K562 (cell line): Measurements from ENCODE around the gene KDF1. TPM values are rescaled to one million over a fixed set of nuclear protein-coding genes. Genes with fewer than 3 reads are reported as not detected.

ENCODE experiments used
- ARHGAP35 ChIP-seq: fragments of 450-650 bp; IDR thresholded peaks from 2 replicates; pipeline ENCODE4 v1.6.1; 2018; ENCODE audit not compliant: partially characterized antibody
- BCL6 ChIP-seq: fragments of 250-450 bp; sonication (Bioruptor Pico); IDR thresholded peaks from 2 replicates; pipeline ENCODE4 v1.4.0; 2020
- CTCF ChIP-seq, 3 experiments: IDR thresholded peaks in 2 of 3; conservative IDR thresholded peaks in 1 of 3; 2 replicates each; pipeline ENCODE4 v1.5.1; 2011 to 2012; ENCODE audit warnings: low read length in 3 of 3, mild to moderate bottlenecking in 3 of 3, control low read depth in 2 of 3, improper control_type of control experiment in 1 of 3, inconsistent platforms in 1 of 3, low read depth in 1 of 3, mixed read lengths in 1 of 3, moderate library complexity in 1 of 3; ENCODE audit not compliant: insufficient read depth in 2 of 3
- FOXM1 ChIP-seq, 2 experiments: fragments of 450-650 bp in 1 of 2; sonication (generic) in 1 of 2; formaldehyde crosslinking in 1 of 2; IDR thresholded peaks; 2 replicates each; pipeline versions ENCODE4 v1.6.1 to v1.9.0; 2017 to 2022; ENCODE audit warnings: low read depth in 2 of 2, mild to moderate bottlenecking in 2 of 2, missing genetic modification reagents in 1 of 2, moderate library complexity in 1 of 2
- GTF3C2 ChIP-seq: IDR thresholded peaks from 3 replicates; pipeline ENCODE4 v1.6.1; 2011; ENCODE audit warnings: borderline replicate concordance, mild to moderate bottlenecking, moderate library complexity; ENCODE audit not compliant: insufficient read length; ENCODE audit errors: extremely low read depth
- MLX ChIP-seq, 2 experiments: fragments of 450-650 bp in 1 of 2; sonication (generic) in 1 of 2; formaldehyde crosslinking; conservative IDR thresholded peaks; 2 replicates each; pipeline versions ENCODE4 v1.4.0 to v1.8.1; 2020 to 2022; ENCODE audit warnings: mild to moderate bottlenecking in 1 of 2, missing genetic modification reagents in 1 of 2
- MTA1 ChIP-seq: fragments of 450-650 bp; IDR thresholded peaks from 2 replicates; pipeline ENCODE4 v1.6.1; 2017; ENCODE audit warnings: borderline replicate concordance
- NRF1 ChIP-seq, 2 experiments: fragments of 450-650 bp; IDR thresholded peaks in 1 of 2; conservative IDR thresholded peaks in 1 of 2; 2 replicates each; pipeline ENCODE4 v1.6.1; 2014; ENCODE audit warnings: mild to moderate bottlenecking in 2 of 2
- PHF8 ChIP-seq: fragments of 200-600 bp; sonication (generic); IDR thresholded peaks from 2 replicates; pipeline ENCODE4 v1.6.1; 2012; ENCODE audit warnings: mixed run types, mild to moderate bottlenecking, inconsistent platforms, low read length, moderate library complexity, borderline replicate concordance
- RBFOX2 ChIP-seq: fragments of 200-400 bp; formaldehyde crosslinking; IDR thresholded peaks from 2 replicates; pipeline ENCODE4 v1.6.1; 2017; ENCODE audit warnings: low read depth, mild to moderate bottlenecking, low read length, moderate library complexity
- SLC30A9 ChIP-seq: fragments of 250-450 bp; sonication (Bioruptor Pico); IDR thresholded peaks from 2 replicates; pipeline ENCODE4 v1.8.0; 2022; ENCODE audit warnings: mild to moderate bottlenecking, moderate library complexity
- SP2 ChIP-seq: IDR thresholded peaks from 2 replicates; pipeline ENCODE4 v1.6.1; 2011; ENCODE audit warnings: mild to moderate bottlenecking, low read depth, low read length, moderate library complexity; ENCODE audit not compliant: poor library complexity, severe bottlenecking; ENCODE audit errors: extremely low read depth
- SRF ChIP-seq, 2 experiments: fragments of 250-450, 450-650 bp in 1 of 2; sonication (Bioruptor Pico) in 1 of 2; sonication (generic) in 1 of 2; formaldehyde crosslinking; IDR thresholded peaks; 2 replicates each; pipeline versions ENCODE4 v1.5.0 to v1.5.1; 2020 to 2022; ENCODE audit warnings: mild to moderate bottlenecking in 1 of 2, missing genetic modification reagents in 1 of 2
- TCF7L2 ChIP-seq: fragments of 150-350 bp; IDR thresholded peaks from 2 replicates; pipeline ENCODE4 v1.6.1; 2016; ENCODE audit warnings: low read depth, mild to moderate bottlenecking, low read length, moderate library complexity
- ZBED1 ChIP-seq: IDR thresholded peaks from 2 replicates; pipeline ENCODE4 v1.6.1; 2014
- ZNF217 ChIP-seq: sonication (generic); formaldehyde crosslinking; IDR thresholded peaks from 2 replicates; pipeline ENCODE4 v1.8.0; 2022; ENCODE audit warnings: mild to moderate bottlenecking, missing genetic modification reagents
- ZNF395 ChIP-seq: fragments of 200-800 bp; sonication (Bioruptor generic); IDR thresholded peaks from 2 replicates; pipeline ENCODE4 v1.6.1; 2017; ENCODE audit warnings: missing genetic modification characterization, missing compliant biosample characterization
- ZNF431 ChIP-seq: sonication (generic); formaldehyde crosslinking; IDR thresholded peaks from 2 replicates; pipeline ENCODE4 v1.8.0; 2022; ENCODE audit warnings: mild to moderate bottlenecking, missing genetic modification reagents
- polyA plus RNA-seq, 8 experiments: library from polyadenylated mRNA; depleted of rRNA in 4 of 8; stranded (reverse) in 5 of 8; unstranded in 3 of 8; fragments of >200 nt; fragmentation: Nextera tagmentation in 2 of 8; fragmentation: Illumina TruSeq in 1 of 8; extraction: Ambion mirVana in 2 of 8; extraction: Trizol in 1 of 8; gene quantifications; 2 replicates each; pipeline versions ENCODE4 v1.2.1 to v1.2.3, GENCODE V29; 2011 to 2014; ENCODE audit warnings: inconsistent platforms in 1 of 8, missing spikeins in 1 of 8
- total RNA-seq, 7 experiments: library from RNA; depleted of rRNA in 6 of 7; stranded (reverse); fragments of >200 nt in 6 of 7; fragmentation: Illumina TruSeq in 2 of 7; extraction: Trizol in 2 of 7; gene quantifications; 2 replicates each; pipeline versions ENCODE4 v1.2.1 to v1.2.3, GENCODE V29; 2011 to 2021; ENCODE audit warnings: low replicate concordance in 1 of 7

The KDF1 gene
- total and polyA plus RNA-seq, 9 of the 15 experiments (the other 6 are each of a cell fraction or from before 2014, with no cell fraction given) = 0.38 to 1.9 (median 0.83) TPM

- no peak for TF ChIP-seq ZNF431 (CRISPR knock-in tag)
- TF ChIP-seq ZNF217 (CRISPR knock-in tag) = no peak
- TF ChIP-seq PHF8 = peak; percentile 63; the same call in 1 of the 2 replicates
- TF ChIP-seq MLX (CRISPR knock-in tag; conservative IDR thresholded peaks at IDR 0.05) = no peak; a peak in 1 of 4 replicates
- no peak for TF ChIP-seq GTF3C2
- no peak for TF ChIP-seq ARHGAP35
- no peak for TF ChIP-seq ZNF395
- no peak for TF ChIP-seq FOXM1 (IDR thresholded peaks at IDR 0.05; ENCODE audit: low read depth)
- TF ChIP-seq FOXM1 (CRISPR knock-in tag; IDR thresholded peaks at IDR 0.05; ENCODE audit: low read depth) = 0 out of 2 replicates have a peak, but pooled peaks have one; percentile 22
- TF ChIP-seq RBFOX2 = peak; percentile 63
- TF ChIP-seq TCF7L2 = no peak
- no peak for TF ChIP-seq SP2
- peak in 2 of 3 experiments; percentile 26 to 41; a peak in 2 of 6 replicates for TF ChIP-seq CTCF (IDR thresholded peaks at IDR 0.05 in 2 of 3, conservative IDR thresholded peaks at IDR 0.05 in 1 of 3; ENCODE audit: insufficient read depth in 2 of 3, low read depth in 1 of 3, low read length in 3 of 3)
- no peak for TF ChIP-seq MTA1
- peak; percentile 69 to 75 for TF ChIP-seq NRF1 (conservative IDR thresholded peaks at IDR 0.05 in 1 of 2, IDR thresholded peaks at IDR 0.05 in 1 of 2)
- TF ChIP-seq ZBED1 = no peak
- no peak for TF ChIP-seq BCL6 (CRISPR knock-in tag)
- TF ChIP-seq SLC30A9 (CRISPR knock-in tag) = no peak
- no peak for TF ChIP-seq SRF (CRISPR knock-in tag; IDR thresholded peaks at IDR 0.05)
These were observed at the start of gene KDF1 (continued) for GRCh38 chr1:26959722-26960624.
